HG02759 (cell line): ENCODE measurements around the gene ICAM2.
"Not testable (repeated sequence)": the region's sequence is repeated elsewhere in the genome, so short reads cannot be mapped to it uniquely, and the experiment has no call there.

Source experiments
- ATAC-seq: cut with Tn5 transposase; IDR thresholded peaks from one replicate; pipeline ENCODE4 v1.9.1; 2021; ENCODE audit warnings: mild to moderate bottlenecking, moderate library complexity; ENCODE audit not compliant: unreplicated experiment

Gene ICAM2

DNA sequence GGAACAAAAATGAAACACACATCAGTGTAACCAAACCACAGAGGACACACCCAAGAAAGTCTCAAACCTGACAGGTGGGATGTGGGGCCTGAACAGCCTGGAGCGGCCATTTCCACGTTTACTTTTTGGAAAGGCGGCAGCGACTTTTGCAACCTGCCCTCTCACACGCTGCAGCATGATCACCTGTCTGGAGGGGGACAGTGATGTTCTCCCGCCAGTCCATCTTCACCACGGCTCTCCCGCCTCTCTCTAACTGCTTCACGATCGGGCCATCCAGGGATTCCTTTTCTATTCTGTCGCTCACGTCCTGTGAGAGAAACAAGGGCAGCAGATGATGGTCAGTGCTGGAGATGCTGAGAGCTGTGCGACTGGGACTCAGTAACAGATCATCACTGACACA, 24.7 kb upstream of the ICAM2 start:
- no peak for ATAC-seq

DNA sequence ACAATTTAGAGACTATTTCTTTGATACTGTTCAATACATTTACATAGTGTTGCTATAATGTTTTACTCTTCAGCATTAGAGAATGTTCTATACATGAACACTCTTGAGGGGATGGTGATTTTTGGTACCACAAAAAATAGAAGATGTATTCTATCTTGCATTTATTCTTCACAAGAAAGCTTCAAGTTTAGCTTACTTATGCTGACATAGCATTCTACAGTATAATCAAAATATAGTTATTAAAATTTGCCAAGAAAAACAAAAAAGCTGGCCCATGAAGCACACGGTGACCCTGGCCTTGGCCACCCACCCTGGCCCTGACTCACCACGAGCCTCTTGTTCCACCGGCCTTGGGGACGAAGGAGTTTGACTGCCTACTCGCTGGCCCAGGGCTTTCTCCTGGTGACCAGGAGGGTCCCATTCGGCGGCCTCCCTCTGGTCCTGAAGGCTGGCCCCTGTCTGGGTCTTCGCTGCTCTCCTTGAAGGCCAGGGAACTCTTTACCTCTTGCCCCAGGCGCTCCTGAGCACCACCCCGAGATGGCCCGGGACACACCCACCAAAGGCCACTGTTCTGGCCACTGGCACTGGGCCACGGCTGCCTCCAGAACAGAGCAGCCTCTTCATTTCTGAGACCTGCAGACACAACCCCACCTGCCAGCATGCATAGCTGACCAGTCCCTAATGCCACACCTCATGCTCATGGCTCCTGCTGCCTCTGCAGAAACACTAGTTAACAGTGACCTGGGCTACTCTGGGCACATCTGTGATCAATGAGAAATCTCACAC, 22.5 kb upstream of the ICAM2 start:
- ATAC-seq: no peak

DNA sequence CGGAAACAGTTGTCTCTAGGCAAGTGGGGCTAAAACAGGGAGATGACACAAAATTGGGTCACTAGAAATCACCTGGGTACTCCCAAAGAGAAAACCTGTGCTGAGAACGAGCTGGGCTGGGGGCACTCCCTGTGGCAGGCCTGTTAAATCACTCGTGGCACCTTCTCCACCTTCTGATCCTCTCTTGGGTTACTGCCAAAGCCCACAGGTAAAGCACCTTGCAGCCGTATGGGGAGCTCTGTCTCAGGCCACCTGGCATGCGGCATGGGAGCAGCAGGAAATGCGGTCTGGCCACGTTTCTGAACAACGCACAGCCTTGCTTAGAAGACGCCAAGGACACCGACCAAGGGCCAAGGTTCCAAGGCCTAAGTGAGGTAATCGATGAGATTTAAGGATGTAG, 21.5 kb upstream of the ICAM2 start:
- no peak for ATAC-seq

DNA sequence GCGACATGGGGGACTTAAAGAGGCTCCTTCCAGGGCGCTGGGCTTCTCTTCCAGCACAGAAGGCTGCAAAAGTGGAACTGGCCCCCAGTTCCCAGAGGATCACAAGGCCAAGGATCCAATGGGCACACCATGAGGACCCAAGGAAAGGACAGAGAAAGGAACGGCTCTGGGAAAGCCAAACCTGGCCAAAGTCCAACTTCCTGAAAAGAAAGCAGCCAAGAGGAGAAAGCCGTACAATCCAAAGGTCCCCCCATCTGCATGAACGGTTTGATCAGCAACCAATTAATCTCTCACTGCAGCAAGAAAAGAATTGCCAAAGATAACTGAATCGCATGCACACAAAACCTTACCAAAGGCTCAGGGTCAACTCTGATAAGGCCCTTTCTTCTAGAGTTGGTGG, 19.8 kb upstream of the ICAM2 start:
- no peak for ATAC-seq

DNA sequence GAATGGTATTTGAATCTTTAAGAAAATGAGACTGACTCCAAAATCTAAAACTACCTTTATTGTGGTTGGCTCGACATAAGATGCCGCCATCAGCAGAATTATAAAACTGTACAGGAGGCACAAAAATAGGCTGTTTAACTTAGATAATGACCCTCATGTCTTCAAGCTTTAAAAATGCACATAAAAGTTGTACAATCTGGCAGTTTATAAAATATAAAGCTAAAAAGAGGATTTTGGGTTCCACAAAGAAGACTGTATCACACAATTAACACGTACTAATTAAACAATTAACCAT, 18.6 kb upstream of the ICAM2 start:
- ATAC-seq: no peak

DNA sequence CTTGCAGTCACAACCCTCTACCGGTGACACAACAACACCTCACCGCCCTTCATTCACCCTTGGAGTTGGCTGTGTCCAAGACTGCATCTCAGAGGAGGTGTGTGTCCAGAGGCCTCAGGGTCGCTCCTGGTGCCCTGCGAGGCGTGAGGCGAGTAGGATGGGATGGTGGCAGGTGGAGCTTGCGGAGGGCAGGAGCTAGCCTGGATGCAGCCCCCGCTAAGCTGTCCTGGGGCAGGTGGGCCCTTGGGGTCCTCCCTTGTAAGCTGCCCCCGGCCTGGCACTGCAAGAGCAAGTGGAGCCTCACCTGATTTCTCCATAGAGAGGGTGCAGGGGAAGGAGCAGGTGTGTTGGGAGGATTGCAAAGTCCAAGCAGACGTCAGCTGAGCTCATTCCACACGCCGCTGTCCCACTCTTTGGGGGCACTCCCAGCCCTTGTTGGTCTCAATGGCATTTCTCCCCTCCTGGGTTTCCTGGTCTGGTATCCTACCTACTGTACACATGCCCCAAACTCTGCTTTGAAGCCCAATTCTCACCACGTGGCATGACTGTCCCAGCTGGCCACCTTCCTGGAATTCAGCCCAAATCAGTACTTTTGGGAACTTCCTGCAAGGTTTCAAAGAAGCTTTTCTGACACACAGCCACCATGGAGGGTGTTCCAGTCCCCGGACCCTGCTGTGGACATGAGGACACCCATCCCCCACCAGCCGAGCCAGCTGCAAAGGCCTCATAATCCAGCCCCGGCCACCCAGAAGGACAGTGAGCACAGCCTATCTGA, 18.1 kb upstream of the ICAM2 start:
- ATAC-seq: no peak

DNA sequence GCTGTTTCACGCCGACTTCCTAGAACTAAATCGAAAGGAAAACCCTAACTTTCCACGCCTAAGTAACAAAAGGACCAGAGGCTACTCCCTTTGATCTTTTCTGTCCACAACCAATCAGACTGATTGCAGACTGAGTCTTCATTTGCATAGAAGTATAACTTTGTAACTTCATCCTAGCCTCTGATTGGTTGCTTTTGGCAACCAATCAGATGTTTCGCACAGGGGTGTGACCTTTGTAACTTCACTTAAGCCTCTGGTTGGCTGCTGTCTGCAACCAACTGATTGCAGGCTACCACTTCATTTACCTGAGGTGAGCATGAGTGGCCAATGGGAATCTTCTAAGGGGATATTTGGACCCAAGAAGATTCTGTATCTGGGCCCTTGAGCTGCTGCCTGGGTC, 17.4 kb upstream of the ICAM2 start:
- ATAC-seq: no peak

DNA sequence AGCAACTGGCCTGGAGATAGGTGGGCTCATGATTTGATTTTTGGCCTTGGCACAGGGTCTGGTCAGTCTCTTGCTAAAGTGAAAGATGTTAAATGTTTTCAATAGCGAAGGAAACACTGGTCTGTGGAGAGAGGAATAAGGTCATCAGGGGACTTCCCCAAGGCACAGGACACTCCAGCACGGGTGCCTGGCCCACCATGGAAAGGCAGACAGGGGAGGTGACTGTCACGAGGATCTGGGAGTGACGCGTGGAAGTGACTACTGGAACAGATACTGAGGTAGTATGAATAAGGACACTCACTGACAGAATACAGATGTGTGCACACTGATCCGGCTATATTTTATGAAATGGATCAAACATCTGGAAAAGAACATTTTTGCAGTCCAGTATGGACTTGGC, 16.7 kb upstream of the ICAM2 start:
- ATAC-seq: no peak

DNA sequence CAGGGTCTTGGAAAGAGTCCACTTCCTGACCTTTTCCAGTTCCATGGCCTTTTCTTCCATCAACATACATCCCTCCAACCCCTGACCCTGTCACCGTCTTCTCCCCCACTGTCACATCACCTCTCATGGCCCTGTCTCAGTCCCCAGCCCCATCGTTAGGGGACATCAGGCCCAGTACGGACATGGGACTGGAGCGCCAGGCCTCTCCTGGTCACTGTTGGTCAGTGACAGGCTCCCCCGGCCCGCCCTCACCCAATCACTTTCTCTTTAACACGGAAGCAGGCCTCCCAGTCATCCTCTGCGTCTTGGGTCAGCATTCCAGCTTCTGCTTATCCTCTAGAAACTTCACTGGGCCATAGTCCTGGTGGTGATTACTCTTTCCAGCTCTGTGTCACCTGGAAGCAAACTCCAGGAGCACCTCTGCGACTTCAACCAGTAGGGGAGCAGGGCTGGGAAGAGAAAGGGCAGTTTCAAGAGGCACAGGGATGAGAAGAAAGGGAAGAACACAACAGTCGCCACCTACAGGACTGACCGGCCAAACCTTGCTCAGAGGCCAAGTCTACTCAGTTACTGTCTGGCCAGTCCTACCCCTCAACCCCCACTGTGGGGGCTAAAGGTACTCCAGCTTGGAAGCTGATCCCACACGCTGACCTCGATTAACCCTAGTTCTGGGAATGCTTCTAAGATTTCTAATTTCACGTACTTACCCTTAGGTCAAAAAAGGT, 15.9 kb upstream of the ICAM2 start:
- ATAC-seq: no peak

DNA sequence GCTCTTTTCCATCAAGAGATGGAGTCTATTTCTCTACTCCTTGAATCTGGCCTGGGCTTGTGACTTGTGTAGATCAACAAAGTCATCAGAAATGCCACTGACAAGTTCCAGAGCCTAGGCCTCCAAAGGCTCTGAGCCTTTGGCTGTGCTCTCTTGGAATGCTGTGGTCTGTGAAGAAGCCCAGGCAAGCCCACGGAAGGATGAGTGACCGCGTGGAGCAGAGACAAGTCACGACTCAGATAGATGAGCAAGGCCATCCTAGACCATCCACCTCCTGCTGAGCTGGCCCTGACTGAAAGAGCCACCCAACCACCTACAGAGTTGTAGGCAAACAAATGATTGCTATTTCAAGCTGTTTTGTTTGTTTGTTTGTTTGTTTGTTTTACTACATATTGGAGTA, 11.6 kb upstream of the ICAM2 start:
- no peak for ATAC-seq

DNA sequence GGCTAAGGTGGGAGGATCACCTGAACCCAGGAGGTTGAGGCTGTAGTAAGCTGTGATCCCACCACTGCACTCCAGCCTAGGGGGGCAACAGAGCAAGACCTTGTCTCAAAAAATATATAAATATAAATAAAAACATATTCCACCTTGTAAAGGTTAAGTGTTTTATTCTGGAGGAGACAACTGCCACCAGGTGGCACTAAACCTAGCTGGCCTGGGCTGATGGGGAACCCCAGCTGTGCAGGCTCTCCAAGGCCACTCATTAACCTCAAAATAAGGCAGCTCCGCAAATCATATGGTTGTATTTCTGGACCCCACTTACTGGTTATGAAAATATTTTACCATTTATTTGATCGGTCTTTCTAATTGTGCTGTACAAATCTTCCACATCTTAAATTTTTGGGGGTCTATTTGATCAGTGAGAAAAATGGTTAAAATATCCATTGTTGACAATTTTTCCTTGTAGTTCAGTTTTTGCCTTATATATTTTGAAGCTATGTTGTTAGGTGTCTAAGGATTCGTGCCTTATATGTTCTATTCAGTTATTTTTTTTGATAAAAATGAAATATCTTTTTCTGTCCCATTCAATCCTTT, 8.5 kb upstream of the ICAM2 start:
- ATAC-seq: no peak

DNA sequence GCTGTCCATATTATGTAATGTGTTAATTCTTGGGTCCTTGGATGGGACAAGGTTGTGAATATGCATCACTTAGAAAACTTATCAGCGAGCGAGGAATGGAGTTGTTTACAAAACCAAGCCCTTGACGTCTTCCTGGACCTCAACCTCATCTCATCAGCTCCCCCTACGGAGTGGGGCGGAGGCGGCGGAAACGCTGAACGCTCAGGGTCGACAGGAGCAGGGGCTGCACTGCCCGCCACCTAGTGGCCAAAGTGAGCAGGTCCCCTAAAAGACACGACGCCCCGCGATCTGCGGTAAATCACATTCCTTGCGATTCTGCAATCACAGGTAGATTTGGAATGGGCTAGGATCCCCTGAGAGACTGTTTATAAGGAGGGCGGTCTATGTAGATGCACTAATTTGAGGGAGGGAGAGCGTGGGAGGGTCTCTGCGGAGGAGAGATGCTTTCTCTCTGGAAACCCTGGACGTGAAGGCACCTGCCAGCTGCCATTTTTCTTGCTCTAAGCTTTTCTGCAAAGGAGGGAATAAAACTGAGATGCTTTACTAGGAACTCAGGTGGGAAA, 5.4 kb upstream of the ICAM2 start:
- peak; percentile 77 for ATAC-seq

DNA sequence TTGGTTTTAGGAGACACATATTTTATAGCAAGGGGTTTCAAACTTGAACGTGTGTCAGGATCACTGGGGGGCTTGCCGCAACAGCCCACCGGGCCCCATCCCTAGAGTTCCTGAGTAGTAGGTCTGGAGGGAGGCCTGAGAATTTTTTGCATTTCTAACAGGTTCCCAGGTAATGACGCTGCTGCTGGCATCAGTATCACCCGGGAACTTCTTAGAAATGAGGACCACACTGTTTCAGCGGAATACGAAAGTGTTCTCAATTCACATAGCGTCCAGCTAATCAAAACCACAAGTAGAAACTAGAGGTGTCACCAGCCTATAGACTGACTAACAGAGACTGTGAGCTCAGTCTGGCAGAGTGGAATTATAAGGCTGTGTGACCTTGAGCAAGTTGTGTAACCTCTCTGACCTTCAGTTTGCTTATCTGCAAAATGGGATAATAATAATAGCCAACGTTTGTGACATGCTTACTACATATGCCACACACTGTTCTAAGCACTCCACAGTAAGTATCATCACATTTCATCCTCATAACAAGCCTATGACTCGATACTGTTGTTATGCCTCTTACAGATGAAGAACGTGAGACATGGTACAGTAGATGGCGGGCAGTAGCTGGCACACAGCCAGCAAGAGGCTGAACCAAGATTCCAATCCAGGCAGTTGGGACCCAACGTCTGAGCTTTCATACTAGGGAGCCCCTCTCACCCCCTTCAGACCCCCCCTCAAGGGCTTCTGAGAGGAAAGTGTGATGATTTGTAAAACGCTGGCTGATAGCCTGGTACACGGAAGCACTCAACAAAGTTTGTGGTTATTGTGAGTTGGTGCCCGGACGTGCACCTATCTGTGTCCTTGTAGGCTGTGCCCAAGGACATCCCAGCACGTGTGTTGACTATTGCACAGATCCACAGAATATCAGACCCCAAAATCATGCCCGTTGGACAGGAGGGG, 4.6 kb upstream of the ICAM2 start:
- ATAC-seq: no peak

DNA sequence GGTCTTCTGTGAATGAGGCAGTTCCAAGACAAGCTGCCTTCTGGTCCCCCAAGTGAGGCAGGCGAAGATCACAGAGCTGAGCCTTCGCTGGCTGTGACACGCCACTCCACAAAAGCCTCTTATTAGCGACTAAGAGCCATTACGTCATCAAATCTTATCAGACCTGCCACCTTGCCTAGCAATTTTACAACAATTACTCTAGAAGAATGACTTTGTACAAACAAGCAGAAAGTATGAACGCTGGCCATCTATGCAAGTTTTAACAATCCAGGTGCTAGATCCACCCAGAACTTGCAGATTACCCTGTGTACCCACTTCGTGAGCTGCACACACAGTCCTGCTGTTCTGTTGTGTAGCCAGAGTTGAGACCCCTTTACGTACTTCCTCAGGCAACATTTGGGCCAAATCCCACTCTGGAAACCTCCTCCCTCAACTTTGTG, 3.8 kb upstream of the ICAM2 start:
- ATAC-seq: no peak

DNA sequence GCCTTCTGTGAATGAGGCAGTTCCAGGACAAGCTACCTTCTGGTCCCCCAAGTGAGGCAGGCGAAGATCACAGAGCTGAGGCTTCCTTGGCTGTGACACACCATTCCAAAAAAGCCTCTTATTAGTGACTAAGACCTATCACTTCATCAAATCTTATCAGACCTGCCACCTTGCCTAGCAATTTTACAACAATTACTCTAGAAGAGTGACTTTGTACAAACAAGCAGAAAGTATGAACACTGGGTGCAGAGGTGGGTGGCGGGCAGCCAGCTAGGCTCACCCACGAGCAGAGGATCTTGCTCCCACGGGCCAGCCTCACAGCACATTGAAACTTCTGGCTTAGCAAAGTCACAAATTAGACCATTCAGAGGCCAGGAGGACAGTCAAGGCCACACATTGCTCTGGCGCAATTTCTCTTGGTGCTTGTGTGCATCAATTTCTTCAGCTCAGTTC, 2.2 kb upstream of the ICAM2 start:
- no peak for ATAC-seq

DNA sequence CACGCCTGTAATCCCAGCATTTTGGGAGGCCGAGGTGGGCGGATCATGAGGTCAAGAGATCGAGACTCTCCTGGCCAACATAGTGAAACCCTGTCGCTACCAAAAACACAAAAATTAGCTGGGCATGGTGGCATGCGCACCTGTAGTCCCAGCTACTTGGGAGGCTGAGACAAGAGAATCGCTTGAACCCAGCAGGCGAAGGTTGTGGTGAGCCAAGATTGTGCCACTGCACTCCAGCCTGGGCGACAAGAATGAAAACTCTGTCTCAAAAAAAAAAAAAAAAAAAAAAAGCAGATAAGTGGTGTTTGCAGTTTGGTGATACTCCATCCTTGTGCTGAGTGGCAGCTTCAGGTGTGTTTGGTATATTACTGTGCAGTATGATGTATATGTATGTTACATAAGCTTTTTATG, 877 bp downstream of the ICAM2 start:
- not testable (repeated sequence) for ATAC-seq

DNA sequence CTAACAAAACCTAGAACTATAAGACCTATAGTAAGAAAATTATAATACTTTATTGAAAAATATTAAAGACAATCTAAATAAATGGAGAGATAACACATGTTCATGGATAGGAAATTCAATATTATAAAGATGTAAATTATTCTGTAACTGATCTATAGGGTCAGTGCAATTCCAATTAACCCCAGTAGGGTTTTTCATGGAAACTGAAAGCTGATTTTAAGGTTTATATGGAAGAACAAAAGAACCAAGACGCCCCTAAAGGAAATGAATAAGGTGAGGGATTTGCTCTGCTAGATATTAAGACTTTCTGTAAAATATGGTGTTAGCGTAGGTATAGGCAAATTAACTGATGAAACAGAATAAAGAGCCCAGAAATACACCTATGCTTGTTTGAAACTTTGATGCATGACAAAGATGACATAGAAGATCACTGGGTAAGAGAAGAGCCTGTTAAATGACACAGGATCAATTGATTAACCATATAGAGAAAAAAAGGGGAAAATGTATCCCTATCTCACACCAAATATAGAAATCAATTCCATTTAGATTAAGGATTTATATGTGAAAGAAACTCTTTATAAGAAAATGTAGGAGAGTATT, 3.0 kb downstream of the ICAM2 start:
- no peak for ATAC-seq

DNA sequence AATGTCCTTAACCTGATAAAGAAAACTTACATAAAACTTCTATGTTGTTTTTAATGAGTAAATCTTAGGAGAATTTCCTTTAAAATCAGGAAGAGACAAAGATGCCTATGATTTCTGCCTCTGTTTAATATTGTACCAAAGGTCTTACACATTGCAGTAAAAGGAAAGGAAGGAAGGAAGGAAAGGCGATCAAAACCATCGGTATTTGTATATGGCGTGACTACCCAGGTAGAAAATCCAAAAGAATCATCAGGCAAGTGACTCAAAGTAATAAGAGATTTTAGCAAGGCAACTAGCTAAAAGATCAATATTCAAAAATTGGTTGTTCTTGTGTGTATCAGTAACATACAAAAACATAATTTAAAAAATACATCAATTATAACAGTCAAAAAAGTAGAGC, 3.5 kb downstream of the ICAM2 start:
- ATAC-seq: no peak

DNA sequence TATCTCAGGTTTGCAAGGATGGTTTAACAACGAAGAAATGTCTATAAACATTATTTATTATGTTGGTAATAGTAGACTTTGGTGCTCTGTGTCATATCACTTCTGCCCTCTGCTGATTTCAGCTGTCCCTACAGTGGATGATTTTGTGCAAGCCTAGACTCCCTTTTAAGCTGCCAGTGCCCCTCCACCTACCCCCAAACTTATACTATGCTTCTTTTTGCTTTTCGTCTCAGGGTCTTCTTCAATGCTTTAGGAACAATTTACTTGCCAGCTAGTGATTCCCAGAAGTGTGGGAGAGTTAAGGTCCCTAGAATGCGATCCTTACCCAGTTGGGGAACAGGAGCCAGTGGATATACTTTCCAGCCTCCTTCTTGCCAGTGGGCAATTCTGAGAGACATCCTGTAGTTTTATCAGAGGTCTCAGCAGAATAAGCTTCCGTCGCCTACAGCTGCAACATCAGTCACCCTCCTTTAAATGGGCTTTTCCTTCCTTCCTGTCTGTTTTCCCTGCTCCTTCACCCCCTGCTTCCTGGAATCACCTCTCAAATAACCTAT, 4.1 kb downstream of the ICAM2 start:
- no peak for ATAC-seq
